Esophagus muscularis mucosa (tissue), 3 donors: ENCODE data around the gene MYO1D.

ENCODE experiments used
- CTCF ChIP-seq, 3 experiments: fragments of 200-600 bp in 2 of 3; fragments of 450-650 bp in 1 of 3; sonication (generic) in 2 of 3; IDR thresholded peaks; one replicate each; pipeline ENCODE4 v1.5.1; 2017 to 2019; ENCODE audit warnings: antibody characterized with exemption in 3 of 3, mild to moderate bottlenecking in 2 of 3, moderate library complexity in 1 of 3
- POLR2AphosphoS5 ChIP-seq, 2 donors: sonication (generic); formaldehyde crosslinking; IDR thresholded peaks; one replicate each; pipeline ENCODE4 v1.6.1; 2017; ENCODE audit warnings: antibody characterized with exemption in 2 of 2

GRCh38 chr17:32701871-32702270 is 175.1 kb downstream of the MYO1D start:
- TF ChIP-seq CTCF (IDR thresholded peaks at IDR 0.05) (no peak), POLR2AphosphoS5 (IDR thresholded peaks at IDR 0.05) (no peak)
